Measurements from ENCODE around the gene PIBF1.
"Not testable (repeated sequence)": the region's sequence is repeated elsewhere in the genome, so short reads cannot be mapped to it uniquely, and the experiment has no call there.

PIBF1 gene, protein sequence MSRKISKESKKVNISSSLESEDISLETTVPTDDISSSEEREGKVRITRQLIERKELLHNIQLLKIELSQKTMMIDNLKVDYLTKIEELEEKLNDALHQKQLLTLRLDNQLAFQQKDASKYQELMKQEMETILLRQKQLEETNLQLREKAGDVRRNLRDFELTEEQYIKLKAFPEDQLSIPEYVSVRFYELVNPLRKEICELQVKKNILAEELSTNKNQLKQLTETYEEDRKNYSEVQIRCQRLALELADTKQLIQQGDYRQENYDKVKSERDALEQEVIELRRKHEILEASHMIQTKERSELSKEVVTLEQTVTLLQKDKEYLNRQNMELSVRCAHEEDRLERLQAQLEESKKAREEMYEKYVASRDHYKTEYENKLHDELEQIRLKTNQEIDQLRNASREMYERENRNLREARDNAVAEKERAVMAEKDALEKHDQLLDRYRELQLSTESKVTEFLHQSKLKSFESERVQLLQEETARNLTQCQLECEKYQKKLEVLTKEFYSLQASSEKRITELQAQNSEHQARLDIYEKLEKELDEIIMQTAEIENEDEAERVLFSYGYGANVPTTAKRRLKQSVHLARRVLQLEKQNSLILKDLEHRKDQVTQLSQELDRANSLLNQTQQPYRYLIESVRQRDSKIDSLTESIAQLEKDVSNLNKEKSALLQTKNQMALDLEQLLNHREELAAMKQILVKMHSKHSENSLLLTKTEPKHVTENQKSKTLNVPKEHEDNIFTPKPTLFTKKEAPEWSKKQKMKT

DNA sequence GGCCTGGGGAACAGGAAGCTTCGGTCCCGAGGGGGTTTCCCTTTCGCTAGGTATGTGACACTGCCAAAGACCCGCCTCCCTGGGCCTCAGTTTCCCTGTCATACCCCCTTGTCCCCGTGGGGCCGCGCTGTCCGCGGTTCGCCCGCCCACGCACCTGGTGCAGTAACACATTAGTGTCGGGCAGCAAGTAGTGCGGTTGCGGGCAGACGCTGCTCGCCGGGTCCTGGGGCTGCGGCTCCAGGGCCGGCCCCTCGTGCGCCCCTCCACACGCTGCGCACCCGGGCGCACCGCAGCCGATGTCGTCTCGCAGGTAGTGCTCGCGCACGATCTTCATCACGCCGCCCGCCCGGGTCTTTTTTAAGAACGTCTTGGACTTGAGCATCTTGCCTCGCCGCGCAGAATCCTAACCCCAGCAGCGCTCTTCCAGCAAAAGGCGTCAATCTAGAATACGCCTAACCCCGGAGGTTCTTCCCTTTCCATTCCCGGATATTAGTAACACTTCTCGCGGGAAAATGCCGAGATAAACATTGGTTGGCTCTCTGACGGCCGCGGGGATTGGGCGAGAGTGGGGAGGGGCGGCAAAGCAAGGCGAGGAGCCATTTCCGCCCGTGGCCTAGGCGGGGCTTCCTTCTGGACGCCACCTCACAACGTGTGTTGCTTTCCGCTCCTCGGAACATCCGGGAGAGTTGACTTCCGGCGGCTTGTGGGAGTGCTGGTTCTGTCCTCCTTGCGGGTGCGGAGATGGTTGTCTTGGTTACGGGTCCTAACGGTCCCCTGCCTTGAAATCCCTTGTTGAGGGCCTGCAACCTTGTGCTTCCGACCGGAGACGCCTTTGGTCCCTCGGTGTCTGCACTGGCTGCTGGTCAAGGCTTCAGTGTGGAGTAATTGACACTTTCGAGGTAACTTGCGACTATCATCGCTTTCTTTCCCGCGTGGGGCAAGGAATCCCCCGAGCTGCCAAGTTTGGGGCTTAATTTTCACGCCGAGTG lies at the start of gene PIBF1, which contains the start of gene DIS3:
TSS of gene PIBF1 (plus strand) at position 683 of the 989 bp plus-strand sequence. CDS start 1,337 bp downstream, outside the sequence.
TSS of gene DIS3 (minus strand) at position 450 of the 989 bp plus-strand sequence. CDS start at position 382, 68 bp downstream.
- in situ Hi-C loops (cut with HindIII; ENCODE audit: low sequenced_read_pairs) = no loop called here

DNA sequence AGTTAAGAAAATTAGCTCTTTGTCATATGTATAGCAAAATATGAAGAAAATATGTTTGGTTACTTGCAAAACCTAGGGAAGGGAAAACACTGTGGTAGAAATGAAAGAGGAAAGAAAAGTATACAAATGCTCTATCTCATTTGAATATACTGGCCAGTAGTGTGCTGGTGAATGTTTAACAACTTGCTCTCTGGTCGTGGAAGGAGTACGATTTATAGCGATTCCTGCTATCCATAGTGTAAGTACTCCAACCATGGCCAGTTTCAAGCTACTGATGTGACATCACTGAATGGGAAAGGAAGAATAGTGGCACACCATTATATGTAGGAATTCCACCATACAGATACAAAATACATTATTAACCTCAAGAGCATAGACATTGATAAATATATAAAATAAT lies 44.9 kb upstream of the PIBF1 start:
- in situ Hi-C loops (cut with HindIII; ENCODE audit: low sequenced_read_pairs) = no loop called here

DNA sequence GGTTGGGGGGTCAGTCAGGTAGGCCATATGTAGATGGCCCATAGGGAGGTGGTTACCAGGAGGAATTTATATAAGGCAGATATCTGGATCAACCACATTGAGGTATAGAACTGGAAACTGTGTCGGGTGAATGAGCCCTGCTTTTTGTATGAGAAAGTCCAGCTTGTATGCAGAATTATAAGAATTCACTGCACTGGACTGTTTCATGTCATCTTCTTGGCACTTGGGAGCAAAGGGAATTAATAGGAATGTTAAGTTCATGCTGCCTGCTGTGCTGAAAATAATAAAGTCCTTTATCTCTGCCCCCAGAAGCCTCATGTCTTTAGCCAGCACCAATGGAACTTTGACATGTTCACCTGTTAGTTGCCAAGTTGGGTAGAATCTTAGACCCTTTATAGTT lies 41.9 kb upstream of the PIBF1 start:
- in situ Hi-C loops (cut with HindIII; ENCODE audit: low sequenced_read_pairs) = no loop called here

DNA sequence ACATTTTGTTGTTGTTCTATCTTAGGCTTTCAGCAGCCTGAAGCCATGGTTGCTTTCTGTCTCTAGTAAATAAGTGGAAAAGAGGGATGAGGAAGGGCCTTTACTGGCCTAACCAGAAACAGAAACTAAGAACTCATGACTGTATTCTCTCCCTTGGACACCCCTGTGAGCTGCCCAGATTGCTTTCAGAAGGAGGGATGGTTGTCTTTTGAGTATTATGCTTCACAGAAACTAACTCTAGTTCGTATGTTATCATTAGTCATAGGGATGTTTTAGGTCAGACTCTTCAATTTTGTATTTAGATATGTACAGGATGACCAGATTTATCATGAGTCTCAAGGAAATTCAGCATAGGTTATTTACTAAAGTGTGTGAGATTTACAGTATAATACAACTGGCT lies 36.7 kb upstream of the PIBF1 start:
- in situ Hi-C loops (cut with HindIII; ENCODE audit: low sequenced_read_pairs) = no loop called here

DNA sequence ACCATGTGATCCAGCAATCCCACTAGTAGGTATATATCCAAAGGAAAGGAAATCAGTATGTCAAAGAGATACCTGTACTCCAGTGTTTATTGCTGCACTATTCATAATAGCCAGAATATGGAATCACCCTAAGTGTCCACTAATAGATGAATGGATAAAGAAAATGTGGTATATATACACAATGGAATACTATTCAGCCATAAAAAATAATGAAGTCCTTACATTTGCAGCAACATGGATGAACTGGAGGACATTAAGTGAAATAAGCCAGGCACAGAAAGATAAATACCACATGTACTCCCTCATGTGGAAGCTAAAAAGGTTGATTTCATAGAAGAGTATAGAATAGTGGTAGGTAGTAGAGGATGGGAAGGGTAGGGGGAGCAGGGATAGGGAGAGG lies 30.7 kb upstream of the PIBF1 start:
- in situ Hi-C loops (cut with HindIII; ENCODE audit: low sequenced_read_pairs) = no loop called here

DNA sequence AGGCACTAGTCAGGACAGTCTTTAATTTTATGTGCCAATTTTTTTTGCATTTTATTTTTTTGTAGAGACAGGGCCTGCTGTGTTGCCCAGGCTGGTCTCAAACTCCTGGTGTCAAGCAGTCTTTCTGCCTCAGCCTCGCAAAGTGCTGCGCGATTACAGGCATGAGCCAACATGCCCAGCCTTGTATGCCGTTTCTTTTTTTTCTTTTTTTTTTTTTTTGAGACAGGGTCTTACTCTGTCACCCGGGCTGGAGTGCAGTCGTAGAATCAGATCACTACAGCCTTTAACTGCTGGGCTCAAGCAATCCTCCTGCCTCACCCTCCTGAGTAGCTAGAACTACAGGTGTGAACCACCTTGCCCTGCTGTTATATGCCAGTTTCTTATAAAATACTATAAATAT lies 27.8 kb upstream of the PIBF1 start:
- in situ Hi-C loops (cut with HindIII; ENCODE audit: low sequenced_read_pairs) = no loop called here

DNA sequence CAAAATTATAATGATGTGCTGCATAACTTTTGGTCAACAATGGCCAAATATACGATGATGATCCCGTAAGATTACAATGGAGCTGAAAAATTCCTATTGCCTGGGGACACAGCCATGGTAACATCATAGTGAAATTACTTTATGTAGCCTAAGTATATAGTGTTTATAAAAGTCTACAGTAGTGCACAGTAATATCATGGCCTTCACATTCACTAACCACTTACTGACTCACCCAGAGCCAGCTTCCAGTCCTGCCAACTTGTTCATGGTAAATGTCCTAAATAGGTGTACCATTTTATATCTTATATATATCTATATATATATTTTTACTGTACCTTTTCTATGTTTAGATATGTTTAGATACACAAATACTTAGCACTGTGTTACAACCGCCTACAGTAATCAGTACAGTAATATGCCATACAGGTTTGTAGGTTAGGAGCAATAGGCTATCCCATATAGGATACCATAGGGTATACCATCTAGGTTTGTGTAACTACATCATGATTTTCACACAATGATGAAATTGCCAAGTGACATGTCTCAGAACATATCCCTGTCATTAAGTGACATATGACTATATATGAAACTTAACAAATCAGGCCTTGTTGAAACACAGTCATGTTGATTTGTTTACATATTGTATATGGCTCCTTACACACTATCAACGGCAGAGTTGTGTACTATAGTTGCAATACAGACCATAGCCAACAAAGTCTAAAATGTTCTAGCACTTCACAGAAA lies 24.0 kb upstream of the PIBF1 start:
- in situ Hi-C loops (cut with HindIII; ENCODE audit: low sequenced_read_pairs) = no loop called here

DNA sequence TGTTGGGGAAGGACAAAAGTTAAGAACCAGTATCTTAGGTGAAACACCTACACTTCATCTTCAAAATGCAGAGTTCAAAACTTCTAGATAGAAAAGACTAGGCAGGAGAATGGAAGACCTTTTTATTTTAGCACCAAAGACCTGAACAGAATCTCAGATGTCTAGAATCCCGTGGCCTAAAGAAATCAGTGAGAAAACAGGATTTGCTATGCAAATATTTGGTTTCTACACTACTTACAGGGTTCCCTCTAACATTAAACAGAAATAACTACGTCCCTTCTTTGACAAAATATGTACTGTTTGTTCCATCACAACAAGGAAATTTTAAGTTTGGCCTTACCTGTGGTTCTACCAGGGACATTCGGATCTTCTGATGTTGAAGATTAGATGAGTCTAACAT lies 21.7 kb upstream of the PIBF1 start:
- in situ Hi-C loops (cut with HindIII; ENCODE audit: low sequenced_read_pairs) = no loop called here

DNA sequence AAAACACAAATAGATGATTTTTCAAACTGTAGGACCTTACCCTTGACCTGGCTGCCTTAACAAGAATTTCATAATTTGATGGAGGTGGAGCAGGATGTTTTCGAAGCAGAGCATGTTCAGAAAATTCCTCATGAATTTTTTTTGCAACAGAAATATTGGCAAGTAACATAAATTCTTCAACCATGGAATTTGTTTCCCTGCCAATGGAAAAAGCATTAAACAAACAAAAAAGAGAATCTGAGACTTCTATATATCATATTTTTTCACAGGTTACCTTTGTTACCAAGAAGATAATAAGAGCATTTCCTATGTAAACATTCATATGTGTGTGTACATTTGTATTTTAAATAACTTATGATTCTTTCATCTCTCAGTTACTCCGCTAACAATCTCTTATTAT lies 18.5 kb upstream of the PIBF1 start:
- in situ Hi-C loops (cut with HindIII; ENCODE audit: low sequenced_read_pairs) = no loop called here

DNA sequence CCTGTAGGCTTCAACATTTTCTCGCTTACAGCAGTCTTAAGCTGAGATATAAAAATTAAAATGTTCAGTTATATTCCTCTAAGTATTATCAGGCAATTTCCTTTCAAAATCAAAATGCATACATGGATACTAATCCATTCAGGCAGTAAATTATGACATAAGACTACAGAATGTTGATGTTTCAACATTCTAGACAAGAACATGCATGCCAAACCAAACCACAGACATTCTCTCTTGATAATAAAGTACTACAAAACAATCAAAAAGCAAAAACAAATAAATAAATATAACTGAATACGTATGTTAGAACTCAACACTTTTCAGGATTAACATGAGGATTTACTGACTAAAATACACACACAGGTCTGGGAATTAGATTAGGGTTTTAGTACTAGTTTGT lies 7.9 kb upstream of the PIBF1 start:
- in situ Hi-C loops (cut with HindIII; ENCODE audit: low sequenced_read_pairs) = no loop called here

DNA sequence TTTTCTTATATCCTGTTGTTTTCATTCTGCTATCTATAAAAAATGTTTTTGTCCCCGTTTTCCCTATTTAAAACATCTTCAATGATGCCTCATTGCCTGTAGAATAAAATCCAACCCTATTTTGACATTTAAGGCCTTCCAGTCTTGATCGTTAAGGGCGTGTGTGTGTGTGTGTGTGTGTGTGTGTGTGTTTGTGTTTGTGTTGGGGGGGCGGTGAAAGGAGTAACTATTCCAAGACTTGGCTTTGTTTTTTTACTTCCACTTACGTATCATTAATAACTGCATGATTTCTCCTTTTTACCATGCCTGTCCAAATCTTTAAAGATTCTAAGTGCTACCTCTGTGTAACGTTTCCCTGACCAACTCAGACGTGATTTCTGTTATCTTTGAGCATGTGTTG lies 784 bp downstream of the PIBF1 start:
- in situ Hi-C loops (cut with HindIII; ENCODE audit: low sequenced_read_pairs) = no loop called here

DNA sequence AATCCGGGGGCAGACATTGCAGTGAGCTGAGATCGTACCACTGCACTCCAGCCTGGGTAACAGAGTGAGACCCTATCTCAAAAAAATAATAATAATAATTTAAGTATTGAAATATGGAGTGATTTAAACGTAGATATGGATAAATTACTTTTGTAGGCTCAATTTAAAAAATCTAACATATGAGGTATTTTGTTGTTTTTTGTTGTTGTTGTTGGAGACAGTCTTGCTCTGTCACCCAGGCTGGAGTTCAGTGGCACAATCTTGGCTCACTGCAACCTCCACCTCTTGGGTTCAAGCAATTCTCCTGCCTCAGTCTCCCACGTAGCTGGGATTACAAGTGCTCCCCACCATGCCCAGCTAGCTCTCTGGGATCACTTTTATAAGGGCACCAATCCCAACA lies 2.7 kb downstream of the PIBF1 start:
- in situ Hi-C loops (cut with HindIII; ENCODE audit: low sequenced_read_pairs) = not testable (repeated sequence)

DNA sequence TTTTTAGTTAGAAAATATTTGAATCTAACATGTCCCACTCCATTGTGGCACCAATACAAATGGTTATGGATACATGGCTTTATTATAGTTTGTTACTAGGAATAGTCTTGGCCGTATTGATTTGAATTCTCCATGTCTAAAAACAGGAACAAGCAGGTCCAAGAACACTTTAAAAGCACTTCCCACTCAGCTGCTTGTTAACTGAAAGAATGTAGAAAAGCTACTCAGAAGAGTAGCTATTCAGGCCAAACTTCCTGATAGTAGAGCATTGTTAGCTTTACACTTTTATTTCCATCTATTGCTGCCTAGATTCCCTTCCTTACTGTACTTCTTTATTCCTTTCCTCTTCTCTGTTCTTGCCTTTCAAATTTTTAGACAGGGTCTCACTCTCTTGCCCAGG lies 6.9 kb downstream of the PIBF1 start:
- in situ Hi-C loops (cut with HindIII; ENCODE audit: low sequenced_read_pairs) = no loop called here

DNA sequence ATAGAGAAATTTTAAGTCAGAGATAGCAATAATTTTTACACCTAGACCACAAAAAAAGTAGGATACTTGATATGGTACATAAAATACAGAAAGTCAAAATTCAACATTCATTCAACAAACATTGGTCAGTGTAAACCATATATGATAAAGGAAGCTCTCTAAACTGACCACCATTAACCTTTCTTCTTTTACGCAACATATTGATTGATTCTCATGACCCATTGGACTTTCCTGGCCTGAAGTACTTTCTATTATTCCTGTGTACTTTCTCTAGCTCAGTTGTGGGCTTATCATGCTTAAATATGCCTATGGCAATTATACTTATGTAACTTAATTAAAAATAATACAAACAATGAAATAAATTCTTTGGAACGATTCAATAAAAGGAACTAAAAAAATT lies 10.7 kb downstream of the PIBF1 start:
- in situ Hi-C loops (cut with HindIII; ENCODE audit: low sequenced_read_pairs) = no loop called here

DNA sequence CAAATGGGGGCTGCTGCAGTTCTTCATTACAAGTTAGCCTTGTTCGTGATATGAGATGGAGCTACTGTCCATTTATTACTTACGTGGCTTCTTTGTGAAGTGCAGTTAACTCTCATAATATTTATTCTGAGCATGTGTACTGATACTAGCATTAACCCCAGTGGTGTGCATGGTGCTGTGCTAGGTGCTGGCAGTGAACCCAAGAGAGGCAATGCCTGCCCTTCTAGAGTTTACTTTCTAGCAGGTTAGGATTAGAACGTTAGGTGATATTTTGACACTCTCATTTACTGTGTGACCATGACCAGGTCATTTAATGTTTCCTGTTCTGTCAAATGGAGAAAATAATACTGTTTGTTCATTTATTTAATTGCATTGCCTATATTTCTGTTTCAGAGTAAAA lies 16.9 kb downstream of the PIBF1 start:
- in situ Hi-C loops (cut with HindIII; ENCODE audit: low sequenced_read_pairs) = no loop called here

DNA sequence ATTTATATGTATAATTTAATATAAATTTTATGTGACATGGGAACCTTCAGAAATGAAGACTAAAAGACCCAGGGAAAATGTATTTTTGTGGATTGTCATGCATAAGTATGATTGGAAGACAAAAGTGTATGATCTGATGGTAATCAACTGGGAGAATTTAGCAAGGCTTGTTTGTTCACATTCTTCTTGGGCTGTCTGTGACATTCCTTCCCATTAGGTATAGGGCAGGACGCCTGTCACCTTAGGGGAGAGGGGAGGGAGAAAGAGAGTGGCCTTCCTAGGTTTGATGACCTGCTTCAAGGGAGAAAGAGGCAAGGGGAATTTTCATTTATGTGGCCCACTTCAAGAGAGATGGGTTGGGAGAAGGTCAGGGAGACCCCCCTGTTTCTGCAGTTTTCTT lies 22.4 kb downstream of the PIBF1 start:
- in situ Hi-C loops (cut with HindIII; ENCODE audit: low sequenced_read_pairs) = no loop called here

DNA sequence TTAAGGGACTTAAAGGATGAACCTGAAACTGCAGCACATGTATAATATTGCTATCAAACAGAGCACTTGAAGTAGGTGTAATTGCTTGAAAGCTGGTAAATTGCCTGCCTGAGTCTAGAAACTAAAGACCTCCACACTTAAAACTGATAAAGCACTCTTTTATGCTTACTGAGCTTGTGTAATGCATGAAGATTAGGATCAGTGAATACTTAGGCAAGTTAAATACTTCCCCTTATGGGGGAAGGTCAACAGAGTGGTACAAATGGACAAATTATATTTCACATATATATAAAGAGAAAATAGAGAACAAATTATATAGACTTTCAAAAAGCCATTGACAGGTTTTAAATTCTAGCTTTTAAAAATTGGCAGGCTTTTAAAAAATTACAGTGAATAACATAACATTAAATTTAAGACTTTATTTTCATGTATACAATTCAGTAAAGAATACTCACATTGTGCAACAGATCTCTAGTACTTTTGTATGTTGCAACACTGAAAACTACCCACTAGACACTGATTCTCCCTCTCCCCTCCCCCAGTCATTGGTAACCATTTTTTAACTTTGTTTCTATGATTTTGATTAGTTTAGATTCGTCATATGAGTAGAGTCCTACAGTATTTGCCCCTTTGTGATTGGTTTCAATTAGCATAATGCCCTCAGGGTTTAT lies 23.9 kb downstream of the PIBF1 start:
- in situ Hi-C loops (cut with HindIII; ENCODE audit: low sequenced_read_pairs) = no loop called here

DNA sequence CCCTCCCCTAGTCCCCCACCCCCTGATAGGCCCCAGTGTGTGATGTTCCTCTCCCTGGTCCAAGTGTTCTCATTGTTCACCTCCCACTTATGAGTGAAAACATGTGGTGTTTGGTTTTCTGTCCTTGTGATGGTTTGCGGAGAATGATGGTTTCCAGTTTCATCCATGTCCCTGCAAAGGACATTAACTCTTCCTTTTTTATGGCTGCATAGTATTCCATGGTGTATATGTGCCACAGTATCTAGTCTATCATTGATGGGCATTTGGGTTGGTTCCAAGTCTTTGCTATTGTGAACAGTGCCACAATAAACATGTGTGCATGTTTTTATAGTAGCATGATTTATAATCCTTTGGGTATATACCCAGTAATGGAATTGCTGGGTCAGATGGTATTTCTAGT lies 24.6 kb downstream of the PIBF1 start:
- in situ Hi-C loops (cut with HindIII; ENCODE audit: low sequenced_read_pairs) = not testable (repeated sequence)

DNA sequence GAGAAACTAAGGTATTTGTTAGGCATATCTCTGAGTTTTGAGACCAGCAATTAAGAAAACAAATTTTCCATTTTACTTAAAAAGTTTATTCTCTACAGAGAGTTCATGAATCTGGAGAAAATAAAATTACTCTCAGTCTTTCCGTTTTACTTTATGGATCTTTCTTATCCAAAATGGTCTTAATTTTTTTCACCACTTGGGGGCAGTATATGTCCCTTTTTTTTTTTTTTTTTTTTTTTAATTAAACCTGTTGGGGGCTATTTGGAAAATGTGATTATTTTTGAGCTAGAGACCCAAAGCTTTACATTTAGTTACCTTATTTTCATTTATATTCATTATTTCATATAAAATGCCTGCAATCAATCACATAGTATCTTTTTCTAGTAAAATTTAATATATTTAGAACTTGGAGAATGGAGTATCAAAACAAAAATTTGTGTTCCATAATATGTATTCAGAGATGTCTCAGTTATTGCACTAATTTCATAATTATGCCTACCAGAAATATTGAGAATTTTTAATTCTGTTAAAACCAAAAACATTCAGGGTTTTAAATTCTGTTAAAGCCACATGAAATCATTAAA lies 27.1 kb downstream of the PIBF1 start:
- in situ Hi-C loops (cut with HindIII; ENCODE audit: low sequenced_read_pairs) = no loop called here

Data from endothelial cell of hepatic sinusoid (primary cell).